ENCODE data around the gene TRPM3.

- TF ChIP-seq CTCF (IDR thresholded peaks at IDR 0.05; ENCODE audit: low read depth, low read length), result no peak
- no peak for TF ChIP-seq MYC (IDR thresholded peaks at IDR 0.05; ENCODE audit: low read depth, low read length)
Measured at GRCh38 chr9:70954596-70955143, 166.8 kb downstream of the TRPM3 start.
